OCI-LY1 (cell line): ENCODE results near the gene TRIM34.

ENCODE experiments used
- H2AFZ ChIP-seq: fragments of 200-600 bp; sonication (generic), shearing (Covaris generic); 2 replicates; pipeline ENCODE4 v1.6.0; 2014; ENCODE audit warnings: antibody characterized with exemption, mild to moderate bottlenecking, low read length
- H3F3A ChIP-seq: fragments of 200-600 bp; sonication (generic), shearing (Covaris generic); 2 replicates; pipeline ENCODE4 v1.6.0; 2014; ENCODE audit warnings: mild to moderate bottlenecking, antibody characterized with exemption, low read length, moderate library complexity; ENCODE audit not compliant: insufficient read depth
- H3K27ac ChIP-seq: fragments of 200-600 bp; sonication (generic); 2 replicates; pipeline ENCODE4 v1.5.1; 2014; ENCODE audit warnings: low read length, mixed run types, mild to moderate bottlenecking, low read depth; ENCODE audit not compliant: poor library complexity, severe bottlenecking
- H3K27me3 ChIP-seq: fragments of 200-600 bp; sonication (generic); 2 replicates; pipeline ENCODE4 v1.6.0; 2014; ENCODE audit warnings: antibody characterized with exemption, mild to moderate bottlenecking, low read length, moderate library complexity; ENCODE audit not compliant: insufficient read depth
- H3K36me3 ChIP-seq: fragments of 200-600 bp; sonication (generic); 2 replicates; pipeline ENCODE4 v1.6.1; 2014; ENCODE audit warnings: mild to moderate bottlenecking, antibody characterized with exemption, low read length, moderate library complexity, mixed read lengths; ENCODE audit not compliant: insufficient read depth
- H3K4me1 ChIP-seq: fragments of 200-600 bp; sonication (generic); 2 replicates; pipeline ENCODE4 v1.5.1; 2014; ENCODE audit warnings: mild to moderate bottlenecking, low read length, moderate library complexity; ENCODE audit not compliant: insufficient read depth, severe bottlenecking
- H3K4me2 ChIP-seq: fragments of 200-600 bp; sonication (generic), shearing (Covaris generic); 2 replicates; pipeline ENCODE4 v1.6.1; 2014; ENCODE audit warnings: low read length
- H3K4me3 ChIP-seq: fragments of 200-600 bp; sonication (generic); 2 replicates; pipeline ENCODE4 v1.5.1; 2014; ENCODE audit warnings: low read length, low read depth, mild to moderate bottlenecking, mixed read lengths; ENCODE audit not compliant: poor library complexity, severe bottlenecking
- H3K79me2 ChIP-seq: fragments of 200-600 bp; shearing (Covaris generic); 2 replicates; pipeline ENCODE4 v1.6.1; 2016; ENCODE audit warnings: mixed run types, low read length, mixed read lengths; ENCODE audit not compliant: insufficient read depth
- H3K9ac ChIP-seq: fragments of 200-600 bp; sonication (generic), shearing (Covaris generic); 2 replicates; pipeline ENCODE4 v1.6.1; 2014; ENCODE audit warnings: mild to moderate bottlenecking, low read length, mixed read lengths
- H3K9me2 ChIP-seq: fragments of 200-600 bp; sonication (generic), shearing (Covaris generic); 2 replicates; pipeline ENCODE4 v1.6.1; 2014; ENCODE audit warnings: low read depth, mild to moderate bottlenecking, low read length, mixed read lengths
- H3K9me3 ChIP-seq: fragments of 200-600 bp; shearing (Covaris generic); 2 replicates; pipeline ENCODE4 v1.6.1; 2014; ENCODE audit warnings: low read length, mixed read lengths
- H4K20me1 ChIP-seq: fragments of 200-600 bp; sonication (generic), shearing (Covaris generic); 2 replicates; pipeline ENCODE4 v1.6.0; 2016; ENCODE audit warnings: mild to moderate bottlenecking, low read length; ENCODE audit not compliant: insufficient read depth
- CTCF ChIP-seq: fragments of 200-600 bp; sonication (generic), shearing (Covaris generic); IDR thresholded peaks from 2 replicates; pipeline ENCODE4 v1.5.1; 2017; ENCODE audit warnings: mild to moderate bottlenecking, antibody characterized with exemption, low read length, moderate library complexity, mixed read lengths
- EZH2 ChIP-seq: fragments of 200-600 bp; sonication (generic), shearing (Covaris generic); IDR thresholded peaks from 2 replicates; pipeline ENCODE4 v1.8.0; 2017; ENCODE audit warnings: borderline replicate concordance, mixed run types, mild to moderate bottlenecking, antibody characterized with exemption, low read length, moderate library complexity, mixed read lengths

Gene TRIM34

GRCh38 chr11:5591613-5592012 lies 33.2 kb upstream of the TRIM34 start:
- H3K79me2 ChIP-seq = no peaks in the 10 kb centered on the region
- H3K9me3 ChIP-seq = no peaks in the 10 kb centered on the region
- H3K9ac ChIP-seq = no peak overlapping the region
- no peak overlapping the region for H3K4me2 ChIP-seq
- no peaks in the 10 kb centered on the region for H4K20me1 ChIP-seq
- no peak overlapping the region for H2AFZ ChIP-seq
- no peaks in the 10 kb centered on the region for H3K9me2 ChIP-seq
- no peak overlapping the region for H3K4me3 ChIP-seq
- H3K27ac ChIP-seq = no peak overlapping the region
- no peaks in the 10 kb centered on the region for H3K4me1 ChIP-seq
- TF ChIP-seq CTCF (no peak), EZH2 (no peak)
- no peaks in the 10 kb centered on the region for H3K36me3 ChIP-seq
- no peaks in the 10 kb centered on the region for H3F3A ChIP-seq
- no peaks in the 10 kb centered on the region for H3K27me3 ChIP-seq

DNA sequence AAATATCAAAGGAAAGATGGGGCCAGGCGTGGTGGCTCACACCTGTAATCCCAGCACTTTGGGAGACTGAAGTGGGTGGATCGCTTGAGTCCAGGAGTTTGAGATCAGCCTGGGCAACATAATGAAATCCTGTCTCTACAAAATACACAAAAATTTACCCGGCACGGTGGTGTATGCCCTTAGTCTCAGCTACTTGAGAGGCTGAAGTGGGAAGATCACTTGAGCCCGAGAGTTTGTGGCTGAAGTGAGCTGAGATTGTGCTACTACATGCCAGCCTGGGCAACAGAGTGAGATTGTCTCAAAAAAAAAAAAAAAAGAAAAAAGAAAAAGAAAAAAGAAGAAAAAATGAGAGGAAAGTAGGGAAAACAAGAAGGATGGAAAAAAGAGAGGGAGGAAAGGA lies 32.2 kb upstream of the TRIM34 start:
- no peak overlapping the region for H3K4me3 ChIP-seq

DNA sequence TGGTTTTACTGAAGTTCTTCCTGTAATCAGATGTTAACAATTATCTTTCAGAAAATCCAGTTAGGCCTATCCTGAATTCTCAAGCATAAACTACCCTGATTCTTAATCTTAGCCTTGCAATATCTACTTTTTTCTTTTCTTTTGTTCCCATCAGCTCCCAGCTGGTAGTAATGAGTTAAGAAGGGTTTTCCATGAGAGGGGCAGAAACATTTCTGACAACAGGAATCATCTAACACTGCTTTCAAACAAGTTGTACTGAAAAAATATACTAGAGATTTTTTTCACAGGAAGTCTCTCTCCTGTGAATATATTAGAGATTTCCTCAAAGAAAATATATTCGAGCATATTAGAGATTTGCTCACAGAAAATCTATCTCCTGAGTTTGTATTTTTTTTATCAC lies 31.7 kb upstream of the TRIM34 start:
- Histone ChIP-seq H3K4me2 (no peak overlapping the region), H3K27me3 (no peaks in the 10 kb centered on the region), H4K20me1 (no peaks in the 10 kb centered on the region), H3K9ac (no peak overlapping the region), H3K4me1 (no peaks in the 10 kb centered on the region), H2AFZ (no peak overlapping the region), H3K27ac (no peak overlapping the region), H3K9me2 (no peaks in the 10 kb centered on the region), H3K79me2 (no peaks in the 10 kb centered on the region), H3K36me3 (no peaks in the 10 kb centered on the region), H3F3A (no peaks in the 10 kb centered on the region), H3K9me3 (no peaks in the 10 kb centered on the region), H3K4me3 (no peak overlapping the region)
- TF ChIP-seq EZH2 (no peak), CTCF (no peak)

More for the DNA sequence above, 32.2 kb upstream of the TRIM34 start:
- Histone ChIP-seq H3K9ac (no peak overlapping the region), H3K4me2 (no peak overlapping the region), H3K9me3 (no peaks in the 10 kb centered on the region), H3K4me1 (no peaks in the 10 kb centered on the region), H3K79me2 (no peaks in the 10 kb centered on the region), H3K27me3 (no peaks in the 10 kb centered on the region), H3K27ac (no peak overlapping the region), H4K20me1 (no peaks in the 10 kb centered on the region), H3K9me2 (no peaks in the 10 kb centered on the region), H3F3A (no peaks in the 10 kb centered on the region), H2AFZ (no peak overlapping the region), H3K36me3 (no peaks in the 10 kb centered on the region)
- TF ChIP-seq CTCF = no peak
- no peak for TF ChIP-seq EZH2
